Measurements from ENCODE around the gene BRIP1. TPM values are rescaled to one million over a fixed set of nuclear protein-coding genes. Genes with fewer than 3 reads are reported as not detected.
"Not testable (repeated sequence)": the region's sequence is repeated elsewhere in the genome, so short reads cannot be mapped to it uniquely, and the experiment has no call there.

The BRIP1 gene
- total RNA-seq, 4 donors from 2014 or later = 0.13 to 0.42 (median 0.31) TPM

DNA sequence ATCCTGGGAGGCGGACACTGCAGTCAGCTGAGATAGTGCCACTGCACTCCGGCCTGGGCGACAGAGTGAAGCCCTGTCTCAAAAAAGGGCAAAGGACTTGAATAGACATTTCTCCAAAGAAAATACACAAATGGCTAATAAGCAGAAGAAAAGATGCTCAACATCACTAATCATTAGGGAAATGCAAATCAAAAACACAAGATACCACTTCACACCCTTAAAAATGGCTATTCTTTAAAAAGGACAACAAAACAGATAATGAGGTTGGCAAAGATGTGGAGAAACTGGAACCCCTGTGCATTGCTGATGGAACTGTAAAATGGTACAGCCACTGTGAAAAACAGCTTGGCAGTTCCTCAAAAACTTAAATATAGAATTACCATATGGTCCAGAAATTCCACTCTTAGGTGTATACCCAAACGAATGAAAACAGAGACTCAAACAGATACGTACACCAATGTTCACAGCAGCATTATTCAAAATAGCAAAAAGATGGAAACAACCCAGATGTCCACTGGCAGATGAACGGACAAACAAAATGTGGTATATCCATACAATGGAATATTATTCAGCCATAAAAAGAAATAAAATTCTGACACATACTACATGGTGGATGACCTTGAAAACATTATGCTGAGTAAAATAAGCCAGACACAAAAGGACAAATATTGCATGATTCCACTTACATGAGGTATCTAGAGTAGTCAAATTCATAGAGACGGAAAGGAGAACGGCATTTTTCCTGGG is 35.5 kb downstream of the BRIP1 start:
- Histone ChIP-seq H3K4me3 (no peak overlapping the region), H3K36me3 (no peaks in the 10 kb centered on the region), H3K27ac (replicated peaks in 1 of 4) (no peak overlapping the region), H3K27me3 (no peaks in the 10 kb centered on the region), H3K9me3 (peaks cover 0 to 7% (median 0%) of the 10 kb centered on the region in 4 donors), H3K4me1 (no peaks in the 10 kb centered on the region)
- DNase-seq (ENCODE audit: extremely low spot score) = no peak
- WGBS = 98% methylated on average over 8 of the region's 8 CpGs
- intact Hi-C loops (cut with DNase I) = no loop called here
- TF ChIP-seq, protein P1, sequence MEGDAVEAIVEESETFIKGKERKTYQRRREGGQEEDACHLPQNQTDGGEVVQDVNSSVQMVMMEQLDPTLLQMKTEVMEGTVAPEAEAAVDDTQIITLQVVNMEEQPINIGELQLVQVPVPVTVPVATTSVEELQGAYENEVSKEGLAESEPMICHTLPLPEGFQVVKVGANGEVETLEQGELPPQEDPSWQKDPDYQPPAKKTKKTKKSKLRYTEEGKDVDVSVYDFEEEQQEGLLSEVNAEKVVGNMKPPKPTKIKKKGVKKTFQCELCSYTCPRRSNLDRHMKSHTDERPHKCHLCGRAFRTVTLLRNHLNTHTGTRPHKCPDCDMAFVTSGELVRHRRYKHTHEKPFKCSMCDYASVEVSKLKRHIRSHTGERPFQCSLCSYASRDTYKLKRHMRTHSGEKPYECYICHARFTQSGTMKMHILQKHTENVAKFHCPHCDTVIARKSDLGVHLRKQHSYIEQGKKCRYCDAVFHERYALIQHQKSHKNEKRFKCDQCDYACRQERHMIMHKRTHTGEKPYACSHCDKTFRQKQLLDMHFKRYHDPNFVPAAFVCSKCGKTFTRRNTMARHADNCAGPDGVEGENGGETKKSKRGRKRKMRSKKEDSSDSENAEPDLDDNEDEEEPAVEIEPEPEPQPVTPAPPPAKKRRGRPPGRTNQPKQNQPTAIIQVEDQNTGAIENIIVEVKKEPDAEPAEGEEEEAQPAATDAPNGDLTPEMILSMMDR (IDR thresholded peaks at IDR 0.05) = no peak
- TF ChIP-seq EP300 (IDR thresholded peaks at IDR 0.05) (no peak), POLR2A (IDR thresholded peaks at IDR 0.05; ENCODE audit: low read depth) (no peak), POLR2AphosphoS5 (IDR thresholded peaks at IDR 0.05) (no peak)

DNA sequence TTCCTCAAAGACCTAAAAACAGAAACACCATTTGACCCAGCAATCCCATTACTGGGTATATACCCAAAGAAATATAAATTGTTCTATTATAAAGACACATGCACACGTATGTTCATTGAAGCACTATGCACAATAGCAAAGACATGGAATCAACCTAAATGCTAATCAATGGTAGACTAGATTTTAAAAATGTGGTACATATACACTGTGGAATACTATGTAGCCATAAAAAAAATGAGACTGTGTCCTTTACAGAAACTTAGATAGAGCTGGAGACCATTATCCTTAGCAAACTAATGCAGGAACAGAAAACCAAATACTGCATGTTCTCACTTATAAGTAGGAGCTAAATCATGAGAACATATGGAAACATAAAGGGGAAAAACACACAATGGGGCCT is 36.5 kb downstream of the BRIP1 start:
- DNase-seq (ENCODE audit: extremely low spot score); H3K9me3 ChIP-seq; intact Hi-C loops (cut with DNase I); H3K4me1 ChIP-seq; H3K27me3 ChIP-seq; H3K36me3 ChIP-seq; H3K4me3 ChIP-seq; H3K27ac ChIP-seq (replicated peaks in 1 of 4): not testable (repeated sequence)
- WGBS = 95% methylated on average over 1 of the region's 1 CpG

DNA sequence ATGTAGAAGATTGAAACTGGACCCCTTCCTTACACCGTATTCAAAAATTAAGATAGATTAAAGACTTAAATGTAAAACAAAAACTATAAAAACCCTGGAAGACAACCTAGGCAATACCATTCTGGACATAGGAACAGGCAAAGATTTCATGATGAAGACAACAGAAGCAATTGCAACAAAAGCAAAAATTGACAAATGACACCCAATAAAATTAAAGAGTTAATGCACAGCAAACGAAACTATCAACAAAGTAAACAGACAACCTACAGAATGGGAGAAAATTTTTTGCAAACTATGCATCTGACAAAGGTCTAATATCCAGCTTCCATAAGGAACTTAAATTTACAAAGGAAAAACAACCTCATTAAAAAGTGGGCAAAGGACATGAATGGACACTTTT is 37.1 kb downstream of the BRIP1 start:
- H3K4me1 ChIP-seq, H3K27me3 ChIP-seq: not testable (repeated sequence)
- WGBS = 92% methylated on average over 2 of the region's 2 CpGs

DNA sequence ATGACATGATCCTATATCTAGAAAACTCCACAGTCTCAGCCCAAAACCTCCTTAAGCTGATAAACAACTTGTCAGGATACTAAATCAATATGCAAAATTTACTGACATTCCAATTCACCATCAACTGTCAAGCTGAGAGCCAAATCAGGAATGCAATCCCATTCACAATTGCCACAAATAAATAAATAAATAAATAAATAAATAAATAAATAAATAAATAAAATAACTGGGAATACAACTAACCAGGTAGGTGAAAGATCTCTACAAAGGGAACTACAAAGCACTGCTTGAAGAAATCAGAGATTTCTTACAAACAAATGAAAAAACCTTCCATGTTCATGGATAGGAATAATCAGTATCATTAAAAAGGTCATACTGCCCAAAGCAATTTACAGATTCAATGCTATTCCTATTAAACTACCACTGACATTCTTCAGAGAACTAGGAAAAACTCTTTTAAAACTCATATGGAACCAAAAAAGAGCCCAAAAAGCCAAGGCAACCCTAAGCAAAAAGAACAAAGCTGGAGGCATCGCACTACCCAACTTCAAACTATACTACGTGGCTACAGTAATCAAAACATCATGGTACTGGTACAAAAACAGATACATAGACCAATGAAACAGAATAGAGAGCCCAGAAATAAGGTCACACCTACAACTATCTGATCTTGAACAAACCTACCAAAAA is 37.7 kb downstream of the BRIP1 start:
- no peaks in the 10 kb centered on the region for H3K27me3 ChIP-seq
- no peak overlapping the region for H3K27ac ChIP-seq (replicated peaks in 1 of 4)
- DNase-seq (ENCODE audit: extremely low spot score) = no peak
- no peak for TF ChIP-seq POLR2AphosphoS5 (IDR thresholded peaks at IDR 0.05)
- TF ChIP-seq EP300 (IDR thresholded peaks at IDR 0.05) = no peak
- TF ChIP-seq, protein P1 (IDR thresholded peaks at IDR 0.05) = no peak
- no peak for TF ChIP-seq POLR2A (IDR thresholded peaks at IDR 0.05; ENCODE audit: low read depth)
- 96% methylated on average over 2 of the region's 2 CpGs for WGBS
- H3K4me1 ChIP-seq = no peaks in the 10 kb centered on the region
- no peaks in the 10 kb centered on the region for H3K36me3 ChIP-seq
- peaks cover 0 to 7% (median 0%) of the 10 kb centered on the region in 4 donors for H3K9me3 ChIP-seq
- no peak overlapping the region for H3K4me3 ChIP-seq
- intact Hi-C loops (cut with DNase I) = no loop called here

More for the DNA sequence above, 37.1 kb downstream of the BRIP1 start:
- intact Hi-C loops (cut with DNase I); H3K27ac ChIP-seq (replicated peaks in 1 of 4); H3K36me3 ChIP-seq; DNase-seq (ENCODE audit: extremely low spot score); H3K9me3 ChIP-seq; H3K4me3 ChIP-seq: not testable (repeated sequence)

DNA sequence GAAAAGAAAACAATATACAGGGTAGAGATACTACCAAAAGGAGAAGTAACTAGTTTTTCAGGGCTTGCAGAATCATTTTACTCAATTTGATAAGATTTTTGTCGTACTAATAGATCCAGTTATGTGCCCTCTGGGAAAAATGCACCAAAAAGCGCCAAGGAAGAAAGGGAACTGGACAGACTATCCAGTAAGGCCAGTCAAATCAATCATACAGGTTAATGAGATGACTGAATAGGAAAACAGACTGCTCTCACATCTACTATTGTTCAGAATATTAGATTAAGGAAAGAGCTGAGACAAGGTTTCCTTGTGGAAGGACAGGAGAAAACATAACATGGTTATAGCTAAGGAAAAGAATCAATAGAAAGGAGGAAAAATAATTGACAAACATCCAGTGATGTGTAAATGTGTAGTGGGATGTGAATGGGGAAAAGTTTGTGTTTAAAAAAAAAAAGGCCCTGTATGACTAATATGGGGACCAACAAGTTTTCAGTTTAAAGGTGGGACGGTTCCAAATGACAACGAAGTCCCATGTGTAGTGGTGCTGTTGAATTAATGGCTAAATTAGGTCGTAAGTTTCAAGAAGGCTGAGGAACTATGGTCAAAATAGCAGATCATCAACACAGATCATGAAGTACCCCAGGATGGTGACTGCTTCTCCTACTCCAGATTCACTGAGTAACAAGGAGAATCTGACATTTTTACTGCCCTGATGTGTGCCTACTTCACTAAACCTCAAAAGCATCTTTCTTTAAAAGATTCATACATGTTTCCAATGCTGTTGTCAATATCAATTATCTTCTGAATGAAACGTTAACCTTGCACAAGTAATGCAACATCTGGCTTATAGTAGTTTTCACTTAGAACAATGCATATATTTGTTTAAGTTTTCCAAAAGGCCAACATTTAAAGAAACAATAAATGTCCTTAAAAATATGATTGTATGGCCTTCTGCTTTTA is 40.7 kb downstream of the BRIP1 start:
- H3K36me3 ChIP-seq = no peaks in the 10 kb centered on the region
- no peak overlapping the region for H3K4me3 ChIP-seq
- H3K27me3 ChIP-seq = no peaks in the 10 kb centered on the region
- no peaks in the 10 kb centered on the region for H3K4me1 ChIP-seq
- H3K9me3 ChIP-seq = peaks cover 0 to 2% (median 0%) of the 10 kb centered on the region in 4 donors
- H3K27ac ChIP-seq (replicated peaks in 1 of 4) = no peak overlapping the region
- DNase-seq (ENCODE audit: extremely low spot score) = no peak
- 92% methylated on average over 6 of the region's 6 CpGs for WGBS
- TF ChIP-seq POLR2A (IDR thresholded peaks at IDR 0.05; ENCODE audit: low read depth) (no peak), POLR2AphosphoS5 (IDR thresholded peaks at IDR 0.05) (no peak), EP300 (IDR thresholded peaks at IDR 0.05) (no peak)
- TF ChIP-seq, protein P1 (IDR thresholded peaks at IDR 0.05) = no peak
- intact Hi-C loops (cut with DNase I) = no loop called here
